WTC11 (cell line): Measurements from ENCODE around the gene P3H2. TPM values are rescaled to one million over a fixed set of nuclear protein-coding genes. Genes with fewer than 3 reads are reported as not detected.

Source experiments
- ATAC-seq: fragments of 200-7000 bp; cut with Tn5 transposase; 2 replicates; pipeline ENCODE4 v1.10.0; 2021; ENCODE audit warnings: mild to moderate bottlenecking, moderate library complexity
- CTCF ChIA-PET: fragments of 300-600 bp; sonication (Branson Sonifier 250); formaldehyde crosslinking; loops from one replicate; lab custom pipeline; 2021; ENCODE audit warnings: antibody characterized with exemption; lab: Charles Lee
- POLR2A ChIA-PET: fragments of 350-600 bp; sonication (Branson Sonifier 250); formaldehyde crosslinking; loops from one replicate; lab custom pipeline; 2021; ENCODE audit warnings: antibody characterized with exemption; lab: Charles Lee
- DNase-seq: peaks from one replicate; pipeline ENCODE4 v3.0.0; 2021; ENCODE audit warnings: low spot score
- H3K27ac Mint-ChIP-seq: 2 replicates; pipeline ENCODE4 v1.8.0; 2021; ENCODE audit warnings: mixed read lengths
- H3K27me3 Mint-ChIP-seq: 2 replicates; pipeline ENCODE4 v1.8.0; 2021; ENCODE audit warnings: low read depth, mild to moderate bottlenecking, moderate library complexity, mixed read lengths
- H3K36me3 Mint-ChIP-seq: 2 replicates; pipeline ENCODE4 v1.8.0; 2021; ENCODE audit warnings: mixed read lengths
- H3K4me1 Mint-ChIP-seq: 2 replicates; pipeline ENCODE4 v1.8.0; 2022; ENCODE audit warnings: mixed read lengths
- H3K4me3 Mint-ChIP-seq: 2 replicates; pipeline ENCODE4 v1.8.0; 2021; ENCODE audit warnings: mild to moderate bottlenecking, moderate library complexity, mixed read lengths
- H3K9me3 Mint-ChIP-seq: 2 replicates; pipeline ENCODE4 v1.8.0; 2021; ENCODE audit warnings: mixed read lengths
- ARID4B ChIP-seq: sonication (generic); formaldehyde crosslinking; IDR thresholded peaks from 2 replicates; pipeline ENCODE4 v1.8.0; 2023; ENCODE audit warnings: missing genetic modification reagents, mild to moderate bottlenecking, borderline replicate concordance
- ATF3 ChIP-seq: sonication (generic); formaldehyde crosslinking; conservative IDR thresholded peaks from 2 replicates; pipeline ENCODE4 v1.8.1; 2022; ENCODE audit warnings: mild to moderate bottlenecking, missing genetic modification reagents
- CREB1 ChIP-seq: sonication (generic); formaldehyde crosslinking; IDR thresholded peaks from 2 replicates; pipeline ENCODE4 v1.8.0; 2023; ENCODE audit warnings: mild to moderate bottlenecking, missing genetic modification reagents
- CTCF ChIP-seq: fragments of 200-600 bp; IDR thresholded peaks from 2 replicates; pipeline ENCODE4 v1.8.0; 2022; ENCODE audit warnings: antibody characterized with exemption
- ERG ChIP-seq: fragments of 250-450 bp; sonication (Bioruptor Pico); IDR thresholded peaks from 2 replicates; pipeline ENCODE4 v1.8.0; 2021; ENCODE audit warnings: mild to moderate bottlenecking
- IRF1 ChIP-seq: sonication (generic); formaldehyde crosslinking; IDR thresholded peaks from 2 replicates; pipeline ENCODE4 v1.8.0; 2023; ENCODE audit warnings: missing genetic modification reagents
- IRF2 ChIP-seq: sonication (generic); formaldehyde crosslinking; IDR thresholded peaks from 2 replicates; pipeline ENCODE4 v1.8.0; 2022; ENCODE audit warnings: low read depth, missing genetic modification reagents, borderline replicate concordance
- KAT7 ChIP-seq: sonication (generic); formaldehyde crosslinking; IDR thresholded peaks from 2 replicates; pipeline ENCODE4 v1.8.1; 2023; ENCODE audit warnings: missing genetic modification reagents, mild to moderate bottlenecking, borderline replicate concordance
- MAX ChIP-seq: sonication (generic); formaldehyde crosslinking; IDR thresholded peaks from 2 replicates; pipeline ENCODE4 v1.8.0; 2022; ENCODE audit warnings: mild to moderate bottlenecking, missing genetic modification reagents
- OVOL2 ChIP-seq: fragments of 250-450 bp; sonication (Bioruptor Pico); IDR thresholded peaks from 2 replicates; pipeline ENCODE4 v1.9.0; 2021; ENCODE audit warnings: mild to moderate bottlenecking, borderline replicate concordance
- SOX15 ChIP-seq: fragments of 250-450 bp; sonication (Bioruptor Pico); IDR thresholded peaks from 2 replicates; pipeline ENCODE4 v1.9.0; 2021; ENCODE audit warnings: mild to moderate bottlenecking
- TP53 ChIP-seq: sonication (generic); formaldehyde crosslinking; IDR thresholded peaks from 2 replicates; pipeline ENCODE4 v1.8.1; 2023; ENCODE audit warnings: mild to moderate bottlenecking, missing genetic modification reagents
- USF1 ChIP-seq: sonication (generic); formaldehyde crosslinking; IDR thresholded peaks from 2 replicates; pipeline ENCODE4 v1.8.0; 2022; ENCODE audit warnings: mild to moderate bottlenecking, missing genetic modification reagents
- ZNF423 ChIP-seq: fragments of 250-450 bp; sonication (Bioruptor Pico); IDR thresholded peaks from 2 replicates; pipeline ENCODE4 v2.1.2; 2022; ENCODE audit warnings: mild to moderate bottlenecking, moderate library complexity
- total RNA-seq: library from RNA; stranded (reverse); gene quantifications from 3 replicates; pipeline ENCODE4 v1.2.3, GENCODE V29; 2021

P3H2 gene
- total RNA-seq, 1 experiment from 2014 or later = 29.4 TPM

- POLR2A ChIA-PET = interaction anchor here (0.6 kb wide), 1 partner anchor 83 kb away, joined by 8 read pairs; no protein-coding TSS in a partner anchor
- Mint-ChIP-seq H3K4me3 (no peak overlapping the region), H3K27me3 (no peaks in the 10 kb centered on the region), H3K9me3 (no peaks in the 10 kb centered on the region), H3K36me3 (no peaks in the 10 kb centered on the region), H3K27ac (no peak overlapping the region), H3K4me1 (peaks cover 17% of the 10 kb centered on the region)
- DNase-seq = no peak
- TF ChIP-seq SOX15 (CRISPR knock-in tag) = no peak
- no peak for TF ChIP-seq ZNF423 (CRISPR knock-in tag)
- no peak for TF ChIP-seq OVOL2 (CRISPR knock-in tag)
- TF ChIP-seq CREB1 = no peak
- ATAC-seq = peak; percentile 50; the same call in 1 of the 2 replicates
- CTCF ChIA-PET = no interaction called here
Measured at GRCh38 chr3:189908646-189909045, 212.1 kb downstream of the P3H2 start.

GRCh38 chr3:189907803-189908202 lies 212.9 kb downstream of the P3H2 start:
- DNase-seq (no peak), ATAC-seq (no peak)
- Mint-ChIP-seq H3K27ac (no peak overlapping the region), H3K9me3 (no peaks in the 10 kb centered on the region), H3K36me3 (no peaks in the 10 kb centered on the region), H3K4me1 (peaks cover 23% of the 10 kb centered on the region), H3K4me3 (no peak overlapping the region), H3K27me3 (no peaks in the 10 kb centered on the region)
- ChIA-PET CTCF (no interaction called here), POLR2A (no interaction called here)
- no peak for TF ChIP-seq MAX (CRISPR knock-in tag)
- no peak for TF ChIP-seq CTCF
- no peak for TF ChIP-seq ARID4B (CRISPR knock-in tag)
- TF ChIP-seq KAT7 (CRISPR knock-in tag) = no peak
- no peak for TF ChIP-seq TP53 (CRISPR knock-in tag)
- no peak for TF ChIP-seq USF1 (CRISPR knock-in tag)
- no peak for TF ChIP-seq ERG (CRISPR knock-in tag)
- TF ChIP-seq IRF1 (CRISPR knock-in tag) = no peak
- no peak for TF ChIP-seq ATF3 (CRISPR knock-in tag)
- no peak for TF ChIP-seq IRF2

Other genes with a start within 250 kb of the P3H2 start
- gene CLDN1, start 201.5 kb upstream of the P3H2 start, total RNA-seq = 4.4 to 5.9 TPM (median 5.7 TPM) in 3 replicates